GM23338 (cell line): Measurements from ENCODE around the gene RPL31. TPM values are rescaled to one million over a fixed set of nuclear protein-coding genes. Genes with fewer than 3 reads are reported as not detected.

Source experiments
- ATAC-seq: fragments of 200-7000 bp; cut with Tn5 transposase; 3 replicates; pipeline ENCODE4 v1.9.1; 2020
- DNase-seq: peaks from one replicate; pipeline ENCODE4 v3.0.0-alpha.2; 2015; ENCODE audit warnings: low spot score
- H2AFZ ChIP-seq: fragments of 200-600 bp; sonication (generic); 2 replicates; pipeline ENCODE4 v1.8.0; 2016; ENCODE audit warnings: antibody characterized with exemption, mild to moderate bottlenecking, moderate library complexity
- H3F3A ChIP-seq: fragments of 200-600 bp; sonication (generic); replicated peaks from 2 replicates; pipeline ENCODE4 v1.8.0; 2017; ENCODE audit warnings: antibody characterized with exemption, mixed run types, low read depth
- H3K27ac ChIP-seq: fragments of 200-600 bp; sonication (generic); 2 replicates; pipeline ENCODE4 v1.6.1; 2016; ENCODE audit warnings: low read depth
- H3K27me3 ChIP-seq: fragments of 200-600 bp; sonication (generic); 2 replicates; pipeline ENCODE4 v1.8.0; 2016; ENCODE audit warnings: mild to moderate bottlenecking, mixed run types, moderate library complexity; ENCODE audit not compliant: insufficient read depth
- H3K36me3 ChIP-seq: fragments of 200-600 bp; sonication (generic); 2 replicates; pipeline ENCODE4 v1.8.0; 2016; ENCODE audit warnings: mild to moderate bottlenecking; ENCODE audit not compliant: insufficient read depth
- H3K4me1 ChIP-seq: fragments of 200-600 bp; sonication (generic); 2 replicates; pipeline ENCODE4 v1.8.0; 2016; ENCODE audit warnings: mild to moderate bottlenecking, moderate library complexity; ENCODE audit not compliant: insufficient read depth
- H3K4me2 ChIP-seq: fragments of 200-600 bp; sonication (generic); 2 replicates; pipeline ENCODE4 v1.7.1; 2017; ENCODE audit warnings: mixed run types
- H3K4me3 ChIP-seq: fragments of 200-600 bp; sonication (generic); 2 replicates; pipeline ENCODE4 v1.6.1; 2016; ENCODE audit warnings: mixed run types
- H3K79me2 ChIP-seq: fragments of 200-600 bp; sonication (generic); replicated peaks from 2 replicates; pipeline ENCODE4 v1.8.0; 2017; ENCODE audit warnings: mild to moderate bottlenecking; ENCODE audit not compliant: insufficient read depth
- H3K9me2 ChIP-seq: fragments of 200-600 bp; sonication (generic); 2 replicates; pipeline ENCODE4 v1.8.0; 2017; ENCODE audit not compliant: insufficient read depth
- H4K20me1 ChIP-seq: fragments of 200-600 bp; sonication (generic); replicated peaks from 2 replicates; pipeline ENCODE4 v1.8.0; 2017; ENCODE audit warnings: mild to moderate bottlenecking; ENCODE audit not compliant: insufficient read depth
- H3K27ac Mint-ChIP-seq: 2 replicates; pipeline ENCODE4 v1.8.0; 2020; ENCODE audit warnings: inconsistent platforms, mild to moderate bottlenecking, moderate library complexity, mixed read lengths
- H3K27me3 Mint-ChIP-seq: 3 replicates; pipeline ENCODE4 v1.8.0; 2022; ENCODE audit warnings: low read depth, mild to moderate bottlenecking, moderate library complexity, mixed read lengths, inconsistent platforms; ENCODE audit not compliant: insufficient read depth, poor library complexity
- H3K36me3 Mint-ChIP-seq: 3 replicates; pipeline ENCODE4 v1.8.0; 2021; ENCODE audit warnings: low read depth, mild to moderate bottlenecking, inconsistent platforms, moderate library complexity, mixed read lengths
- H3K4me1 Mint-ChIP-seq: 3 replicates; pipeline ENCODE4 v1.8.0; 2020; ENCODE audit warnings: mild to moderate bottlenecking, inconsistent platforms, mixed read lengths
- H3K4me3 Mint-ChIP-seq: 3 replicates; pipeline ENCODE4 v1.8.0; 2021; ENCODE audit warnings: moderate library complexity, mild to moderate bottlenecking, inconsistent platforms, mixed read lengths
- H3K9me3 Mint-ChIP-seq: 3 replicates; pipeline ENCODE4 v1.8.0; 2020; ENCODE audit warnings: moderate library complexity, mild to moderate bottlenecking, inconsistent platforms, mixed read lengths
- CREB1 ChIP-seq: fragments of 250-450 bp; sonication (Bioruptor Pico); IDR thresholded peaks from 2 replicates; pipeline ENCODE4 v1.5.0; 2020; ENCODE audit warnings: low read depth, mild to moderate bottlenecking, moderate library complexity
- EZH2 ChIP-seq: fragments of 200-600 bp; sonication (generic); IDR thresholded peaks from one replicate; pipeline ENCODE4 v1.8.0; 2017; ENCODE audit warnings: antibody characterized with exemption, mild to moderate bottlenecking, low read depth; ENCODE audit not compliant: unreplicated experiment
- EZH2phosphoT487 ChIP-seq: fragments of 200-600 bp; sonication (generic); IDR thresholded peaks from one replicate; pipeline ENCODE4 v1.8.1; 2018; ENCODE audit warnings: antibody characterized with exemption; ENCODE audit not compliant: unreplicated experiment
- JUNB ChIP-seq: IDR thresholded peaks from one replicate; pipeline ENCODE4 v1.6.1; 2016; ENCODE audit warnings: antibody characterized with exemption; ENCODE audit not compliant: unreplicated experiment
- NANOG ChIP-seq: IDR thresholded peaks from 2 replicates; pipeline ENCODE4 v1.6.1; 2016; ENCODE audit warnings: antibody characterized with exemption, borderline replicate concordance
- POLR2AphosphoS5 ChIP-seq: IDR thresholded peaks from 2 replicates; pipeline ENCODE4 v1.6.1; 2016; ENCODE audit warnings: antibody characterized with exemption, low read depth
- ZNF114 ChIP-seq: fragments of 250-450 bp; sonication (Bioruptor Pico); IDR thresholded peaks from 2 replicates; pipeline ENCODE4 v1.5.0; 2020; ENCODE audit warnings: mild to moderate bottlenecking, moderate library complexity
- ZNF331 ChIP-seq: fragments of 250-450 bp; sonication (Bioruptor Pico); IDR thresholded peaks from 2 replicates; pipeline ENCODE4 v1.5.0; 2020; ENCODE audit warnings: low read depth, mild to moderate bottlenecking, moderate library complexity
- polyA plus RNA-seq: library from polyadenylated mRNA; unstranded; fragments of >200 nt; fragmentation: Nextera tagmentation; extraction: Ambion mirVana; gene quantifications from 2 replicates; pipeline ENCODE4 v1.2.1, GENCODE V29; 2016
- total RNA-seq: library from RNA; depleted of rRNA; stranded (reverse); fragments of >200 nt; shearing (Covaris generic); gene quantifications from 2 replicates; pipeline ENCODE4 v1.2.3, GENCODE V29; 2014
- TF ChIP-seq, protein P1 (sequence below): fragments of 250-450 bp; sonication (Bioruptor Pico); IDR thresholded peaks from 2 replicates; pipeline ENCODE4 v1.5.0; 2020; ENCODE audit warnings: mild to moderate bottlenecking, moderate library complexity
- TF ChIP-seq, protein P2 (sequence below): IDR thresholded peaks from 2 replicates; pipeline ENCODE4 v1.6.1; 2016; ENCODE audit warnings: antibody characterized with exemption

Gene RPL31
- total and polyA plus RNA-seq, 2 experiments from 2014 or later = 819 to 3,213 TPM

DNA sequence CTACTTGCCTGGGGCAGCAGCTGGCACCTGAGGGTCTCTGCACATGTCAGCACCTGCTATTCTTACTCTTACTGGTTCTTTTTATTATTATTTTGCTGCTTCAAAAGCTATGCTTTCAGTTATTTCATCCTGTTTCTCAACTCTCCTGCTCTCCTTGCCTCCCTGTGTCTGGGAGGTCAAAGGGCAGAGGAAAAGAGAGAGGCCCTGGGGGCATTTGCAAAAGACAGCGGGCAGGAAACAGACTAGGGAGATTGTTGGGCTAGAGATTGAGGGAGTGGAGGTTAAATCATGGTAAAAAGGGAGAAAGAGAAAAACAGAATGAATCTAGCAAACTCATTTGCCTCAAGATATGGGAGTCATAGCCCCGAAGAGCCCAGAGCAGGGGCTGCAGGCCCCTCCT is 21.1 kb upstream of the RPL31 start:
- Histone ChIP-seq H4K20me1 (no peaks in the 10 kb centered on the region), H3K4me1 (peaks cover 6% of the 10 kb centered on the region; the same call in 1 of the 2 replicates), H3K79me2 (no peaks in the 10 kb centered on the region), H3F3A (no peaks in the 10 kb centered on the region), H3K27ac (no peak overlapping the region), H3K9me2 (no peaks in the 10 kb centered on the region), H3K36me3 (no peaks in the 10 kb centered on the region; the same call in 1 of the 2 replicates), H3K4me2 (no peak overlapping the region), H2AFZ (no peak overlapping the region), H3K27me3 (no peaks in the 10 kb centered on the region), H3K4me3 (no peak overlapping the region)
- no peak overlapping the region; the same call in 1 of the 2 replicates for H3K27ac Mint-ChIP-seq
- no peak overlapping the region for H3K4me3 Mint-ChIP-seq
- H3K9me3 Mint-ChIP-seq = no peaks in the 10 kb centered on the region
- no peaks in the 10 kb centered on the region for H3K36me3 Mint-ChIP-seq
- peaks cover 22% of the 10 kb centered on the region for H3K4me1 Mint-ChIP-seq
- no peak for DNase-seq
- ATAC-seq = no peak
- TF ChIP-seq EZH2 (no peak), EZH2phosphoT487 (no peak), ZNF331 (CRISPR knock-in tag) (no peak), POLR2AphosphoS5 (no peak), ZNF114 (CRISPR knock-in tag) (no peak), JUNB (no peak), CREB1 (CRISPR knock-in tag) (no peak), NANOG (no peak)
- TF ChIP-seq, protein P1, sequence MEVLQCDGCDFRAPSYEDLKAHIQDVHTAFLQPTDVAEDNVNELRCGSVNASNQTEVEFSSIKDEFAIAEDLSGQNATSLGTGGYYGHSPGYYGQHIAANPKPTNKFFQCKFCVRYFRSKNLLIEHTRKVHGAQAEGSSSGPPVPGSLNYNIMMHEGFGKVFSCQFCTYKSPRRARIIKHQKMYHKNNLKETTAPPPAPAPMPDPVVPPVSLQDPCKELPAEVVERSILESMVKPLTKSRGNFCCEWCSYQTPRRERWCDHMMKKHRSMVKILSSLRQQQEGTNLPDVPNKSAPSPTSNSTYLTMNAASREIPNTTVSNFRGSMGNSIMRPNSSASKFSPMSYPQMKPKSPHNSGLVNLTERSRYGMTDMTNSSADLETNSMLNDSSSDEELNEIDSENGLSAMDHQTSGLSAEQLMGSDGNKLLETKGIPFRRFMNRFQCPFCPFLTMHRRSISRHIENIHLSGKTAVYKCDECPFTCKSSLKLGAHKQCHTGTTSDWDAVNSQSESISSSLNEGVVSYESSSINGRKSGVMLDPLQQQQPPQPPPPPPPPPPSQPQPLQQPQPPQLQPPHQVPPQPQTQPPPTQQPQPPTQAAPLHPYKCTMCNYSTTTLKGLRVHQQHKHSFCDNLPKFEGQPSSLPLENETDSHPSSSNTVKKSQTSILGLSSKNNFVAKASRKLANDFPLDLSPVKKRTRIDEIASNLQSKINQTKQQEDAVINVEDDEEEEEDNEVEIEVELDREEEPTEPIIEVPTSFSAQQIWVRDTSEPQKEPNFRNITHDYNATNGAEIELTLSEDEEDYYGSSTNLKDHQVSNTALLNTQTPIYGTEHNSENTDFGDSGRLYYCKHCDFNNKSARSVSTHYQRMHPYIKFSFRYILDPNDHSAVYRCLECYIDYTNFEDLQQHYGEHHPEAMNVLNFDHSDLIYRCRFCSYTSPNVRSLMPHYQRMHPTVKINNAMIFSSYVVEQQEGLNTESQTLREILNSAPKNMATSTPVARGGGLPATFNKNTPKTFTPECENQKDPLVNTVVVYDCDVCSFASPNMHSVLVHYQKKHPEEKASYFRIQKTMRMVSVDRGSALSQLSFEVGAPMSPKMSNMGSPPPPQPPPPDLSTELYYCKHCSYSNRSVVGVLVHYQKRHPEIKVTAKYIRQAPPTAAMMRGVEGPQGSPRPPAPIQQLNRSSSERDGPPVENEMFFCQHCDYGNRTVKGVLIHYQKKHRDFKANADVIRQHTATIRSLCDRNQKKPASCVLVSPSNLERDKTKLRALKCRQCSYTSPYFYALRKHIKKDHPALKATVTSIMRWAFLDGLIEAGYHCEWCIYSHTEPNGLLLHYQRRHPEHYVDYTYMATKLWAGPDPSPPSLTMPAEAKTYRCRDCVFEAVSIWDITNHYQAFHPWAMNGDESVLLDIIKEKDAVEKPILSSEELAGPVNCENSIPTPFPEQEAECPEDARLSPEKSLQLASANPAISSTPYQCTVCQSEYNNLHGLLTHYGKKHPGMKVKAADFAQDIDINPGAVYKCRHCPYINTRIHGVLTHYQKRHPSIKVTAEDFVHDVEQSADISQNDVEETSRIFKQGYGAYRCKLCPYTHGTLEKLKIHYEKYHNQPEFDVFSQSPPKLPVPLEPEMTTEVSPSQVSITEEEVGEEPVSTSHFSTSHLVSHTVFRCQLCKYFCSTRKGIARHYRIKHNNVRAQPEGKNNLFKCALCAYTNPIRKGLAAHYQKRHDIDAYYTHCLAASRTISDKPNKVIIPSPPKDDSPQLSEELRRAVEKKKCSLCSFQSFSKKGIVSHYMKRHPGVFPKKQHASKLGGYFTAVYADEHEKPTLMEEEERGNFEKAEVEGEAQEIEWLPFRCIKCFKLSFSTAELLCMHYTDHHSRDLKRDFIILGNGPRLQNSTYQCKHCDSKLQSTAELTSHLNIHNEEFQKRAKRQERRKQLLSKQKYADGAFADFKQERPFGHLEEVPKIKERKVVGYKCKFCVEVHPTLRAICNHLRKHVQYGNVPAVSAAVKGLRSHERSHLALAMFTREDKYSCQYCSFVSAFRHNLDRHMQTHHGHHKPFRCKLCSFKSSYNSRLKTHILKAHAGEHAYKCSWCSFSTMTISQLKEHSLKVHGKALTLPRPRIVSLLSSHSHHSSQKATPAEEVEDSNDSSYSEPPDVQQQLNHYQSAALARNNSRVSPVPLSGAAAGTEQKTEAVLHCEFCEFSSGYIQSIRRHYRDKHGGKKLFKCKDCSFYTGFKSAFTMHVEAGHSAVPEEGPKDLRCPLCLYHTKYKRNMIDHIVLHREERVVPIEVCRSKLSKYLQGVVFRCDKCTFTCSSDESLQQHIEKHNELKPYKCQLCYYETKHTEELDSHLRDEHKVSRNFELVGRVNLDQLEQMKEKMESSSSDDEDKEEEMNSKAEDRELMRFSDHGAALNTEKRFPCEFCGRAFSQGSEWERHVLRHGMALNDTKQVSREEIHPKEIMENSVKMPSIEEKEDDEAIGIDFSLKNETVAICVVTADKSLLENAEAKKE (CRISPR knock-in tag) = no peak
- TF ChIP-seq, protein P2, sequence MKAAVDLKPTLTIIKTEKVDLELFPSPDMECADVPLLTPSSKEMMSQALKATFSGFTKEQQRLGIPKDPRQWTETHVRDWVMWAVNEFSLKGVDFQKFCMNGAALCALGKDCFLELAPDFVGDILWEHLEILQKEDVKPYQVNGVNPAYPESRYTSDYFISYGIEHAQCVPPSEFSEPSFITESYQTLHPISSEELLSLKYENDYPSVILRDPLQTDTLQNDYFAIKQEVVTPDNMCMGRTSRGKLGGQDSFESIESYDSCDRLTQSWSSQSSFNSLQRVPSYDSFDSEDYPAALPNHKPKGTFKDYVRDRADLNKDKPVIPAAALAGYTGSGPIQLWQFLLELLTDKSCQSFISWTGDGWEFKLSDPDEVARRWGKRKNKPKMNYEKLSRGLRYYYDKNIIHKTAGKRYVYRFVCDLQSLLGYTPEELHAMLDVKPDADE = no peak
- H3K27me3 Mint-ChIP-seq = peaks cover 2% of the 10 kb centered on the region
